GM21786 (cell line): ENCODE results near the gene PI16.

Experiments used
- ATAC-seq: cut with Tn5 transposase; IDR thresholded peaks from one replicate; pipeline ENCODE4 v1.9.1; 2021; ENCODE audit not compliant: unreplicated experiment

The PI16 gene

DNA sequence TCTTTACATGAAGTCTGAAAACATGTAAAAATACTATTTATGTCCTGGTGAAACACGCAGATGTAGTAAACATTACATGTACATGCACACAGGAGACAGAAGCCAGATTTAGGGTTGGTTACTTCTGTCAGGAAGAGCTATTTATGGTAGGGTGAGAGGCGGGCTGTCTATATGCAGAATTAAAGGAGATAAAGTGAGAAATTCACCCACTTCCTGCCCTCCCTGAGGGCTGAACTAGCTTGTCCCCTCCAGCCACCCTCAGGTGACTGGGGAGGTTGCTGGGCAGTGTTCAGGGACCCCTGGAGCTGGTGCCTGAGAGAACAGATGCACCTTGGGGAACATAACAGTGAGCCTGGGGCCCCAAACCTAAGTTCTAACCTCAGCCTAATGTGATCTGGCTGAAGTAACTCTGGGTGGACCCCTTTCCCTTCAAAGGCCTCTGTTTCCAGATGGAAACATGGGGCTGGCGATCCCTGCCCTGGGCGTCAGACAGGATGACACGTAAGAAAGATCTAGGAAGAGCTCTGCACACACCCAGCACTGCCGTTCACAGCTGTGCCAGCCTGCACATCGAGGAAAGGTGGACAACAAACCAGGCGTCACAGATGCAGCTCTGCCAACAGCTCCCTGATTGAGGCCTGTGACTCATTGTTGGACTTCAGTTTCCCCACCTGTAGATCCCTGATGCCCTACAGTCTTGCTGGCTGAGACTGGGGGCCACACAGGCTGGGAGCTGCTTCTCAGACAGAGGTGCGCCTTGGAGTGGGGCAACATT, 1.3 kb downstream of the PI16 start:
- ATAC-seq: no peak

DNA sequence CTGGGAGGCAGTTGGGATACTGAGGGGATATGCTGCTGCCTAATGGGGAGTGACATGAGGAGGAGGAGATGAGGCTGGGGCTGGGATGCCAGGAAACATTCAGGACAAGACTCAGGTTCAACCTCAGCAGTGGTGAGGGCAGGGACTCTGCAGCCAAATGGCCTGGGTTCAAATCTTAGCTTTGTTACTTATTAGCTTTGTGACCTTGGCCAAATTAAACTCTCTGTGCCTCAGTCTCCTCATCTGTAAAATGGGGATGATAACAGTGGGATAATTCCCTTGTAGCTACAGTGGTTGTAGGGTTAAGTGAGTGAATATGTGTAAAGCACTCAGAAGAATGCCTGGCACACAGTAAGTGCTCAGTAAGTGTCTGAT, 1.9 kb downstream of the PI16 start:
- ATAC-seq: no peak

GRCh38 chr6:36957773-36958271, 3.3 kb downstream of the PI16 start:
- ATAC-seq: no peak

DNA sequence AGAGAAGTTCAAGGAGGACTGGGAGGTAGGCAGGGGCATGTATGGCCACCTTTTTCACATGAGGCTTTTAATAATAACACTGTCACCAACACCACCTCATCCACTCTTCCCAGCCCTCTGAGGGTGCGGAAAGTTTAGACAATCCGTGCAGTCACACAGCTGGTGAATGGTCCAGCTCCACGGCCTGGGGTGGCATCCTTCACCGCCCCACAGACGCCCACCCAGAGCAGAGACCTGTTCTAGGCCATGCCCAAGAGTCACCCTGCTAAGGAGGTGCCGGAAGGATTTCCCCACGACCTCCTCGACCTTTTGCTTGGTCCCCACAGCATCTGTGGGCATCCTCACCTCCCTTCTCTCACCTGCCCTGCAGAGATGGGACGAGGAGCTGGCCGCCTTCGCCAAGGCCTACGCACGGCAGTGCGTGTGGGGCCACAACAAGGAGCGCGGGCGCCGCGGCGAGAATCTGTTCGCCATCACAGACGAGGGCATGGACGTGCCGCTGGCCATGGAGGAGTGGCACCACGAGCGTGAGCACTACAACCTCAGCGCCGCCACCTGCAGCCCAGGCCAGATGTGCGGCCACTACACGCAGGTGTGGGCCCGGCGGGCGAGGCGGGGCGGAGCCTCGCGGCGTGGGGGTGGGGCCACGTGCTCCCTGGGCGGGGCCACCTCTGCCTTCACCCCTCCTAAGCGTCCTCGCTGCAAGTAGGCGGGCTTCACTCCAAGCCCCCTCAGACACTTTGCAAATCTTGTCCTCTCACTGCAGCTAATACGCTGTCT, 4.4 kb downstream of the PI16 start:
- ATAC-seq: no peak

DNA sequence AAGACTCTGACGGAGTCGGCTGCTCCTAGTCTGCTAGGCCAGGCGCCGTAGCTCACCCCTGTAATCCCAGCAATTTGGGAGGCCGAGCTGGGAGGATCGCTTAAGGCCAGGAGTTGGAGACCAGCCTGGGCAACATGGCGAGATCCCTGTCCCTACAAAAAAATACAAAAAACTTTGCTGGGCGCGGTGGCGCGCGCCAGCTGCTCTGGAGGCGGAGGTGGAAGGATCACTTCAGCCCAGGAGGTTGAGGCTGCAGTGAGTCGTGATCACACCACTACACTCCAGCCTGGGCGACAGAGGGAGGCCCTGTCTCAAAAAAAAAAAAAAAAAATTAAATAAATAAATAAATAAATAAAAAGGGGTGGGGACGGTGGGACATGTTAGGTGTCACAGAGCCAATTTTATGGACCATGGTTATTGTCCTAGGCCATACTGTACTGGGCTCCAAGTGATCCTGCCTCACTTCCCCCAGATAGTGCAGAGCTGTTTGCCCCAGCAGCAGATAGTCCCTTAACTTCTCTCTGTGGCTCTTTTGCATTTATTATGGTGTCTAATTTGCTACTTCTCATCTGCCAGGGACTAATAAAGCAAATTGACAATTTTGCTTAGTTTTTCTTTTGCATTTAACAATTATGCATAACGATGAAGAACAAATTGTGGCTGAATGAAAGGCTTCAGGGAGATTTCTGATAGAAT, 5.2 kb downstream of the PI16 start:
- ATAC-seq: no peak

DNA sequence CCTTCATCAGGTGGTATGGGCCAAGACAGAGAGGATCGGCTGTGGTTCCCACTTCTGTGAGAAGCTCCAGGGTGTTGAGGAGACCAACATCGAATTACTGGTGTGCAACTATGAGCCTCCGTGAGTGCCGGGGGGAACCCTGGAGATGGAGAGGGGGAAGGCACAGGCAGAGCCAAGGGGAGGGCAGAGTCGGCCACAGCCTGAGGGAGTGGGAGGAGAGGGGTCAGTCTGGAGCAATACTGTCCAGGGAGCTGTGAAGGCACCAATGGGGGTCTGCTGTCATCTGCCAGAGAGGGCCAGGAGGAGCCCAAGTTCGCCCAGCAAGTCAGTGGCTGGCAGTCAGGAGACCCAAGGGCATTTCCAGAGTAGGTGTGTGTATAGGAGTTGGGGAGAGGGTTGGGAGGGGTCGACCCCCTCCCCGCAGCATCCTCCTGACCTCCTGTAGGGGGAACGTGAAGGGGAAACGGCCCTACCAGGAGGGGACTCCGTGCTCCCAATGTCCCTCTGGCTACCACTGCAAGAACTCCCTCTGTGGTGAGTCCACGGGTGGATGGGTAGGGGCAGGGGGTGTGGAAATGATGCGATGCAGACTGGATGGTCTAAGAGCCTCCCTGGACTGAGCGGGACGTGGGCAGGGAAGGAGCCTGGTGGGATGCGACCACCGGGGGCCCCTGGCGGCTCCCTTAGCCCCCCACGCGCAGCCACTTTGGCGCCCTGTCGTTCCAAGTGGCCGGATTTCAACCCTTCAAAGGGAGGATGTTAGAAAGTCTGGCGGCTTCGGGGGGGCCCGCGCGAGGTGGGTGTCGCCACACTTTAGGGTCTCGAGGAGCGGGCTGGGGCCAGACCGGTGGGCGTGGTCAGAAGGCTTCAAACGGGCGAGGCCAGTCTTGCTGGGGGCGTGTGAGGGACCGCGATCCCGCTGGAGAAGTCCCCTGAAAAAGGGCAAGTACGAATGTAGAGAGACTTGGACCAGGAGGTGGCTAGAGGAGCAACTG, 7.2 kb downstream of the PI16 start:
- ATAC-seq: no peak

DNA sequence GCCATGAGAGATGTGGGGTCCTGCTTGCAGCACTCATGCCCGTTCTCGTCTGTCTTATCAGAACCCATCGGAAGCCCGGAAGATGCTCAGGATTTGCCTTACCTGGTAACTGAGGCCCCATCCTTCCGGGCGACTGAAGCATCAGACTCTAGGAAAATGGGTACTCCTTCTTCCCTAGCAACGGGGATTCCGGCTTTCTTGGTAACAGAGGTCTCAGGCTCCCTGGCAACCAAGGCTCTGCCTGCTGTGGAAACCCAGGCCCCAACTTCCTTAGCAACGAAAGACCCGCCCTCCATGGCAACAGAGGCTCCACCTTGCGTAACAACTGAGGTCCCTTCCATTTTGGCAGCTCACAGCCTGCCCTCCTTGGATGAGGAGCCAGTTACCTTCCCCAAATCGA, 8.3 kb downstream of the PI16 start:
- ATAC-seq: no peak

DNA sequence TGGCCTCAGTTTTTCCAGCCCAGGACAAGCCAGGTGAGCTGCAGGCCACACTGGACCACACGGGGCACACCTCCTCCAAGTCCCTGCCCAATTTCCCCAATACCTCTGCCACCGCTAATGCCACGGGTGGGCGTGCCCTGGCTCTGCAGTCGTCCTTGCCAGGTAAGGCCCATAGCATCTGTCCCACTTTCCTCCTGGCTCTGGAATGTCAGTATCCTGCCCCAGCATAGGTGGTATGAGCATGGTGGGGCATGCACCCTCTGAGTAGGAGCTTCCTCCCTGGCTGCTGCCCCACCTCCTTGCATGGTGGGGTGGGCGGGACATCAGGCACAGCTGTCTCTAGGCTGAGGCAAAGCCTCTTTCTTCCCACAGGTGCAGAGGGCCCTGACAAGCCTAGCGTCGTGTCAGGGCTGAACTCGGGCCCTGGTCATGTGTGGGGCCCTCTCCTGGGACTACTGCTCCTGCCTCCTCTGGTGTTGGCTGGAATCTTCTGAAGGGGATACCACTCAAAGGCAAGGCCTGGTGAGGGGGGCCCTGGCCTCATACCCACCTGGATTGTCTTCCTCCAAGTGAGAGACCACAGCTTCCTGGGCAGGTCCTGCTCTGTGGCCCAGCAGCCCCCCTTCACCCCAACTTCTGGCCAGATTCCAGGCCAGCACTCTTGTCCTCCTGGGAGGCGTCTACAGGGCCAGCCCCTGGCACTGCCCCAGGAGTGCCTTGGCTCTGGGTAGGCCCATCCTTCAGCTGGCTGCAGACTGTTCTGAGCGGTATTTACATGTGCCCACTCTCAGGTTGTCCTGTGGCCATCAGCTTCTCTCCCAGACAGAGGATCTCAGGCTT, 9.1 kb downstream of the PI16 start:
- no peak for ATAC-seq

DNA sequence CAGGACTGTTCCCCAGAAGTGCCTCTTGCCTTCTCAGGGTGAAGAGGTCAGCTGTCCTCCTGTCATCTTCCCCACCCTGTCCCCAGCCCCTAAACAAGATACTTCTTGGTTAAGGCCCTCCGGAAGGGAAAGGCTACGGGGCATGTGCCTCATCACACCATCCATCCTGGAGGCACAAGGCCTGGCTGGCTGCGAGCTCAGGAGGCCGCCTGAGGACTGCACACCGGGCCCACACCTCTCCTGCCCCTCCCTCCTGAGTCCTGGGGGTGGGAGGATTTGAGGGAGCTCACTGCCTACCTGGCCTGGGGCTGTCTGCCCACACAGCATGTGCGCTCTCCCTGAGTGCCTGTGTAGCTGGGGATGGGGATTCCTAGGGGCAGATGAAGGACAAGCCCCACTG, 9.8 kb downstream of the PI16 start:
- ATAC-seq: no peak

DNA sequence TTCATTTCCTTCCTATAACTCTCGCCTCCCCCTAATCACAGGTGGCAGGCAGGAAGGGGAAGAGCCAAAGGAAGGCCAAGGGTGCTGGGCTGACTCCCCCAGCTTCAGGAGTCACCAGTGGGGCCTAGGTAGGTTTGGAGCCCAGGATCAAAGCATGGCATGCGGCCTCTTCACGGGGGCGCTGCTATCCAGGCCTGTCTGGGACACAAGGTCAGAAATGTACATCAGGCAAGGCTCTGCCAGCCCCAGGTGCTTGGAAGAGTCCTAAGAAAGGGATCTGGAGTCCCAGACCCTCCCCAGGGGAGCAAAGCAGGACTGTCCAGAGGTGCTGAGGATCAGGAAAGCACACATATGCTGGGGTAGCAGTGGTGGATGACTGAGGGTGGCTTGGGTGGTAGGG, 10.4 kb downstream of the PI16 start:
- ATAC-seq: no peak

- no peak for ATAC-seq
Measured at GRCh38 chr6:36967301-36967700, 12.8 kb downstream of the PI16 start.

- no peak for ATAC-seq
Measured at GRCh38 chr6:36967757-36968156, 13.2 kb downstream of the PI16 start.

- ATAC-seq: no peak
Measured at GRCh38 chr6:36968266-36968977, 13.9 kb downstream of the PI16 start.

GRCh38 chr6:36969240-36969691, 14.7 kb downstream of the PI16 start:
- ATAC-seq: no peak

- no peak for ATAC-seq
Measured at GRCh38 chr6:36969988-36970891, 15.7 kb downstream of the PI16 start.

DNA sequence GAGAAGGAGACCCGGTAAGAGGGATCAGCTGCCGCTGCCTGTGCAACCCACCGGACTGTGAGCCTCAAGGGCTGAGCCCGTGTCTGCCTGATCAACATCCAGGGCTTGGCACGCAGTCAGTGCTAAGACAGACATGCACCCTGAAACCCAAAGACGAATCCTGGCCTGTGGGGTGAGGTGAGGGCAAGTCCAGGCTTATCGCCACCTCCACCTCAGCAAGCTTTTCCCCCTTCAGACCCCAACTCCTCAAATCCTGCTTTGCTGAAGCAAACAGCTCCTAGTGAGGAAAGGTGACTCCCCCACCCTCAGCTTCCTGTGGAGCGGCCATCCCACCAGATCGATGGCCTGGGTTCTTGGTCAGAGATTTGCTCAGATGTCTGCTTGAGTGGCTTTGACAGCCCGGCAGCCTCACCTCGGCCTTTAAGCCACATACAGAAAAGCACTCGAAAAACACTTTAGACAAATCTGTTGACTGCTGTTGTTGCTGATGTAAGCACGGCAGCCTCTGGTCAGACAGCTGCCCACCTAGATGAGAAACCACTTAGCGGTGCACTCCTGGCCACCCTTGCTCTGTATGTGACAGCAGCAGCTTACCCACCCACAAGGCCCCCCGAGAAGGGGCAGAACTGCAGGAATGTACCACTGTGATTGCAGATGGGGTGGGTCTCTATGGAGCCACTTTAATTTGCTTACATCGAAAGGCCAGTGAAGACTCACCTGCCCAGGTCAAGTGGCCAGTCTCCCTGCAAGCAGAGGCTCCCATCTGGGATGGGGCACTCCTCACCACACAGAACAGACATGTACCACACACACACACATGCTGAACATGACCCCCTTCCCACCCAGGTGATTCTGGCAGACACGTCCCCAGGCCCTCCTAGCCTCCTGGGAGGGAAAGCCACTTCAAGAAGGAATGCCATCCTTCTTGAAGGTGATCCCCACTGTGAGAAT, 16.6 kb downstream of the PI16 start:
- no peak for ATAC-seq
